ENCODE results near the gene DDX59.

Gene DDX59

DNA sequence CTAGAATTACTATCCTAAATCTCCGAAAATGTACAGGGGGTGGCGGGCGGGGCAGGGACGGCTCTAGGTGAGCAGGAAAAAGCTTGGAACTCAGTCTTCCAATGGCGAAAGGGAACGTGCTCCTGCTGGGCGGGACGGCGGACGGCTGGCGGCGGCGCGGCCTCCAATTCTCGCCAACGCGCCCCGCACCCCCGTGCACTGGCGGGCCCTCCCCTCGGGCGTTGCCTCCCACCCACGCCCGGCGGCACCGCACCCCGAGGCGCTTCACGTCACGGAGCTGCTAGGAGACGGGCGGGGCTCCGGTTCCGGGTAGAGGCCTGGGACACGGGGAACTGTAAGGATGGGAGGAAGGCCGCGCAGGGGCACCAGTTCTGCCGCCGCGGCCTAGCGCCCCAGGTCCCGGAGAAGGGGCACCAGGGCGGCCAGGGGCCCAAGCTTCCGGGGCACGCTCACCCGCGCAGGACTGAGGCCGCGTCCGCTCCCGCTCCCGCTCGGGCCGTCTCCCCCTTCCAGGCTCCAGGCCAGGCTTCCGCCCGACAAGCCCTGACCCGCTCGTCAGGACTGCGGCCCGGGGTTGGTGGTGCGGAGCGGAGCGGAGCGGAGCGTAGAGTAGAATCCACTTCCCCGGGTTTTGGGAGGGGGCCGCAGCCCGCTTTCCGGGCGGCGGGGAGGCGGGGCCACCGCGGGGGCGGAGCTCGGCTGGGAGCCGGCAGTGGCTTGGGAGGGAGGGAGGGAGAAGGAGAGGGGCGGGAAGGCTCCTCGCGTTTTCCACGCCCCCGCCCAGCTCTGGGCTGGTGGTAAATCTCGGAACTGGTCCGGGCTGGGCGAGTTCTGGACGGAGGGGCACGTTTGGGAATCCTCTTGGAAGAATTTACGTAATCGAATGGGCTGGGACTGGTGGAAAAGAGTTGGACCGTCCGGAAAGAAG, at the start of gene DDX59:
TSS of gene DDX59 (minus strand) at position 594 of the 928 bp plus-strand sequence. CDS start 3,167 bp downstream, outside the sequence.
- peak; percentile 92 for DNase-seq

- no peak for DNase-seq
Observed at GRCh38 chr1:200714504-200715187, 44.9 kb upstream of the DDX59 start.

GRCh38 chr1:200710166-200710565, 40.5 kb upstream of the DDX59 start:
- DNase-seq, result no peak

GRCh38 chr1:200708769-200709168, 39.1 kb upstream of the DDX59 start:
- DNase-seq, result no peak

DNA sequence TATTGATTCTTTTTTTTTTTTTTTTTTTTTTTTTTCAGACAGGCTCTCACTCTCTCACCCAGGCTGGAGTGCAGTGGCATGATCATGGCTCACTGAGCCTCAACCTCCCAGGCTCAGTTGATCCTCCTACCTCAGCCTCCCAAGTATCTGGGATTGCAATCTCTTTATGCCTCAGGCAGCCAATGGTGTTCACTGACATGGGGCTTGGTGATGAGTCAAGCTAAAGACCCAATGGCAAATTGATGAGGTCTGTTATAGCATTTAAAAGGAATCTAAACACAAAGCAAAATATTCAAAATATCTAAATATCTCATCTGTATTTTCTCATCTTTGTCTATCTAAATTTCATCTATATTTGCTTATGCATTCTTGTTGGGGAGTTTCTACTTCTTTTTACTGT, 38.5 kb upstream of the DDX59 start:
- DNase-seq, result no peak

GRCh38 chr1:200707116-200707515, 37.4 kb upstream of the DDX59 start:
- DNase-seq, result no peak

DNA sequence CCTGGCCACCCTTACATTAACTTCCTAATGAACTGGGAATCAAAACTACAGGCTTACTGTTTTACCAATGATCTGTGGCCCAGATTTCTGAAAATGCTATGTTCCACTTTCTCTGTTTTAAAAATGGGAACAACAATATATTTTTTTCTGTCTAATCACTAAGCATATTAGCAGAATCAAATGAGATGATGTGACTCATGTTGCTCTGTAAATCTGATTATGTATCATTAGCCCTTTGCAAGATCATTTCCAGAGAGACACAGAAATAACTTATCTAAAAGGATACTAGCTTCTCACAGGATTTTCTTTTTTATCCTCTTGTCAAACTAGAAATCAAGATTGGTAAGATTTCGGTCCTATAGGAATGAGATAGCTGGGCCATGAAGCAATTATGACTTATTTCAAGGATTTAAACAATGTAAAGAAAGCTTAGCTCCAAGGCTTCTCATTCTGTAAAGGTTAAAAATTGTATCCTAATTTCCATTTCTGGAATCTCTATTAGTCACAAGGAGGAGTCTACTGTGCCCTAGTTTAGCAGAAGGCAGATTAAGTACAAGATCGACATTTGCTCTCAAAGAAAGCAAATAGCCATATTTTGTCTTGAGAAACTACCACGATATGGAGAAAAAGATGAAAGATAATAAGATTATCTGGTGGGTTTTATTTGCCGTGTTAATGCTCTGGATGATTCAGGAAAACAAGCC, 36.6 kb upstream of the DDX59 start:
- no peak for DNase-seq

GRCh38 chr1:200704986-200705500, 35.3 kb upstream of the DDX59 start:
- DNase-seq, result no peak

GRCh38 chr1:200699871-200700270, 30.2 kb upstream of the DDX59 start:
- no peak for DNase-seq

DNA sequence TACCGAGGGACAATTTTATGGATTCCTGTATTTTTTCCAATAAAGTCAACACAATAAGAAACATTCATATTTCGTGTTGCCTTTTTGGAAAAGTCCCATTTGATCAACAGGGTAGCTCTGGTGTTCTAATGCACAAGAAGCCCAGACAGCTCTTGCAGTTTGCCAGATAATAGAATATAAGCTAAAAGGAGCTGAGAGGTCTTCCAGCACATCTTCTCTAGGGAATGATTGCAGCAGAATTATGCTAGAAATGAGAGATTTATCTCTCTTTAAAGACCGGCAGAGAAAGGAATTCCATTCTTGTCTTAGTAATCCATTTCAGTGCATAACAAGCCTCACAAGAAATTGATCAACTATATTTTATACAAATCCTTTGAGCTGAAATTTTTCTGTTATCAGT, 25.0 kb upstream of the DDX59 start:
- DNase-seq, result no peak

DNA sequence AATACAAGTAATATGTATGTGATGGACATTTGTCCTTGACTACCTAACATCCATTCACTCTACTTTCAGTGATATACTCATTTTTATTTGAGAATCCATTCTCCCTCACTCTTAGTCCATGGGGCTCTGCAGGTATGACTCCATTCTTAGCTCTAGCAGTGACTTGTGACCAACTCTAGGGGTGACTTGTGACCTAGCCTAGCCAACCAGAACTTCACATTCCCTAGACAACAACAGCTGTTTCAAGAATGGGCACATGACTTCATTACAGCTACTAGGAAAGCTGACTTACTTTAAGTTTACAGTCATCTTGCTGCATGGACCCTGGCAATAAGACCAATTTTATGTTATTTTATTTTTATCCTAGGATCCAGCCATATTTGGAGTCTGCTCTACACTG, 23.6 kb upstream of the DDX59 start:
- DNase-seq, result no peak

DNA sequence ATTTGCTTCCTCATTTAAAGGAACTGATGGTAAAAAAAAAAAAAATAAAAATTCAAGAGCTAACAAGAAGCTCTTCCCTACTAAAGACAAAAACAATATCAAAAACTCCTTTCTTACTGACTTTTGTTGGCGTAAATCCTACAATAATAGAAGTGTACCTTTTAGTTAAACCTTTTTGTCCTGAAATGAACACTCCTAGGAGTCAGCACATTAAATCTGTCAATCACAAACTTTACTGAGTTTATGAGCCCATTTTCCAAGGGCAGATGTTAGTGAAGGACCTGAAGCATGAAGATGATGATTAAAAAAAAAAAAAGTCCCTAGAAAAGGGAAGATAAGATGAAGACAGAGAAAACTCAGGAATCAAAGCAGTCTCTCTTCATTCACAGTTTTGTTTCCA, 22.6 kb upstream of the DDX59 start:
- DNase-seq, result no peak

DNA sequence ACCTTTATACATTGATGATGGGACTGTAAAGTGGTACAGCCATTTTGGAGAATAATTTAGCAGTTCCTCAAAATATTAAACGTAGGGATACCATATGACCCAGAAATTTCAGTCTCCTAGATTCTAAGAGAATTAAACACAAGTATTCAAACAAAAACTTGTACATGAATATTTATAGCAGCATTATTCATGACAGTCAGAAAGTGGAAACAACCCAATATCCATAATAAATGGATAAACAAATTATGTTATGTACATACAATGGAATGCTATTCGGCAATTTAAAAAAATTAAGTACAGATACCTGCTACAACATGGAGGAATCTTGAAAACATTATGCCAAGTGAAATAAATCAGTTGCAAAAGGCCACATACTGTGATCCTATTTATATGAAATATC, 16.9 kb upstream of the DDX59 start:
- no peak for DNase-seq

DNA sequence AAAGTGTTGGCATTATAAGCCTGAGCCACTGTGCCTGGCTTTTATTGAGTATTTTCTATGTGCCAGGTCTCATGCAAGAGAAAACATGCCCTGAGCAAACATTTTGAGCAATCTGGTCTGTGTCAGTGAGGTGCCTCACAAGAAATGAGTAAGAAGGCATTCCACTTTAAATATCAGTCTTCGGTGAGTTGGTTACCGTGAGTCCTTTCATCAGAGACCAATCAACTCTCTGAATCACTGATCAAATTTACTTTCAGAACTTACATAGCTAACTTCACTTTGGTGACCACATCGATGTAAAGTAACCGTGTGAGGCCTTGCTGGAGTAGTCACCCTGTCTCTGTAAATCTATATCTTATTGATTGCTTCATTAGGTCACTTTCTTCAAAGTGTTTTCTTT, 14.3 kb upstream of the DDX59 start:
- DNase-seq, result no peak

- no peak for DNase-seq
Observed at GRCh38 chr1:200683298-200683697, 13.6 kb upstream of the DDX59 start.

DNA sequence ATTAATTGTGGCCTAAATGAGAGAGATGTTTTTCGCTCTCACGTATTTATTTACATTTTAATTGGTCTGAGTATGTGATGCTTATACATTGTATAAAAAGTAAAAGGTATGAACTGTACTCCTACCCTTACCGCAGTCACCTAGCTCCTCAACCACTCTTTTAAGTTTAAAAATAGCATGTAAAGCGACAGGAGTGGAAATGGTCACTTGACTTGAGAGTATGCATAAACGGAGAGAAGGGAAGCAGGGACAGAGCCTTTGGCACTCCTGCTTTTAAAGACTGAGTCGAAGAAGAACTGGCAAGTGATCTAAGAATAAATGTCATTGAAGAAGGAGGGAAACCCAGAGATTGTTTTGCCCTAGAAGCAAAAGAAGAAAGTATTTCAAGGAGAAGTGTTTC, 11.5 kb upstream of the DDX59 start:
- no peak for DNase-seq

GRCh38 chr1:200676829-200677228, 7.1 kb upstream of the DDX59 start:
- no peak for DNase-seq

DNA sequence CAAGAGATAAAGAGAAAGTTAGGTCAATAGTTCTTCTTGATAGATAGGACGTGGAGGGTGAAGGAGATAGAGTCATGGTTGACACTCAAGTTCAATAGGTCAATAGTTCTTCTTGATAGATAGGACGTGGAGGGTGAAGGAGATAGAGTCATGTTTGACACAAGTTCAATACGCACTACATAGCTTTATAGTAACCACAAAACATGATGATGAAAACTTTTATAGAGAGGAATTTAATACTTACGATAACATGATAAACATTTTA, 5.8 kb upstream of the DDX59 start:
- no peak for DNase-seq

DNA sequence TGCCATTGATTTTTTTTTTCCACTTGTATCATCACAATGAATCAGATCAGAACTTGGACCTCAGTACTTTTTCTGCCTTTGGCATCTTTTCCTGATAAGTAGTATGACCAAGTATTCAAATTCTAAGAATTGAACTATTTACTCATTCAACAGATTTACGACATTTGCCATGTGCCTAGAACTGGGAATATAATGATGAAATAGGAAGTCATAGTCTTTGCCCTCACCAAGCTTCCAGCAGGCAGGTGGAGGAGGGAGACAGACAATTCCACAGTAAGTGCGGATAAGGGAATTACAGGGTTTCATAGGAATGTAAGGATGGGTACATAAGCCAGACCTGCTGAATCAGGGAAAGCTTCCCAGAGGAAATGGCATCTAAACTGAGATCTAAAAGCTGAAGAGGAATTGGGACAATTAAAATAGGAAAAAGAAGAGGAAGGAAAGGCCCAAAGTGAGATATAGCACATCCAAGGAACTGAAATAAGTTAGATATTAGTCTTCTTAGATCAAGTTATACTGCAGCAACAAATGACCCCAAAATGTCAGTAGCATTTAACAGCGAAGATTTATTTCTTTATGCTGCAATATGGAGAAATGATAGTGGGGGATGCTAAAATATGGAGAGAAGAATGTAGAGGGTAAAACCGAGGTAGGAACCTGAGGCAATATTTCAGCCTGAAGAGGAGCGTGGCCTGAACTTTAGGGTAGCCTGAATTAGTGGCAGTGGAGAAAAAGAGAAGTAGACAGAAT, 5.3 kb upstream of the DDX59 start:
- no peak for DNase-seq

DNA sequence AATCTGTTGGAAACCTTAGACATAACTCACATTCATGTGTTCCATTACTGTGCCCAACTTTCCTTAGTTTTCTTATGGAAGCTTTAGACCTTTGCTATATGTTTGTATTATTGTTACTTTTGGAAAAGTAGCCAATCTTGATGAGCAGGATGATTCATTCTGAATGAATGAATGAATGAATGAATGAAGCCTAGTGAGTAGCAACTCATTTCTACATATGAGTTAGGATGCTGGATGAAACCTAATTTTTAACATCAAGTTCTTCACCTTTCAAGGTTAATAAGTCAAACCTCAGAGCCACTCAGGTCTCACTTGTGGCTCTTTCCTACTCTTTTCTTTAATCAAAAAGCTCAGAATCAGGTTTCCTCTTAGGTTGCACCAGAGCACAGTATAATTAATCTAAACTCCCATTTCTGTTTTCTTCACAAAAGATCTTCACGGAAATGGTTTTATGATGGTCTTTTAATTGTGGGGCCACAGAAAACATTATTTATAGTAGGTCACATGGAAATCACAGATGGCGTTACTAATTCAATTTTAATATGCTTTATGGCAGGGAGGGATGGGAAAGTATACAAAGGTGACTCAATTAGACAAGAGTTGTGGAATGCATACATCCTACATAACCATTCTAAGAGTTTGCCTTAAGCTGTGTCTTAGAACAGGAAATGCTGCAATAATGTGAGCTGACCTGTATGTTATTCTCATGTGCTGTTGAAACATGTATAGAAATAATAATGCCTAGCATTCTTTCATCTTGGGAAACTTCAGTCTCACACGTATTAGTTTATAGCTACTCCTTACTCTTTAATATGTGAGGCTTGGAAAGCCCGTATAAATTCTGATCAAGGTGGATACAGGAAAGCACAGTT, 4.5 kb upstream of the DDX59 start:
- no peak for DNase-seq

GRCh38 chr1:200671235-200671786, 1.6 kb upstream of the DDX59 start:
- no peak for DNase-seq

All from NCI-H1694 treated with DMSO at 0.1 percent for 48 hours (cell line).